ENCODE measurements around the gene LMNB1.

LMNB1 gene

GRCh38 chr5:126857472-126858410 is 80.8 kb downstream of the LMNB1 start:
- no peak for DNase-seq

GRCh38 chr5:126858441-126858840 is 81.5 kb downstream of the LMNB1 start:
- DNase-seq = no peak

GRCh38 chr5:126863402-126863801 is 86.5 kb downstream of the LMNB1 start:
- no peak for DNase-seq

- DNase-seq = no peak
Observed at GRCh38 chr5:126864042-126864688, 87.2 kb downstream of the LMNB1 start.

- no peak for DNase-seq
Observed at GRCh38 chr5:126865299-126865698, 88.4 kb downstream of the LMNB1 start.

GRCh38 chr5:126866851-126867636 is 90.1 kb downstream of the LMNB1 start:
- no peak for DNase-seq

GRCh38 chr5:126868338-126869004 is 91.5 kb downstream of the LMNB1 start:
- DNase-seq = no peak

GRCh38 chr5:126869005-126869451 is 92.1 kb downstream of the LMNB1 start:
- DNase-seq = peak; percentile 41

GRCh38 chr5:126871441-126871840 is 94.5 kb downstream of the LMNB1 start:
- no peak for DNase-seq

GRCh38 chr5:126872561-126873354 is 95.8 kb downstream of the LMNB1 start:
- no peak for DNase-seq

GRCh38 chr5:126875303-126875785 is 98.4 kb downstream of the LMNB1 start:
- DNase-seq = no peak

GRCh38 chr5:126877602-126878001 is 100.7 kb downstream of the LMNB1 start:
- no peak for DNase-seq

- DNase-seq = no peak
Observed at GRCh38 chr5:126878085-126878484, 101.1 kb downstream of the LMNB1 start.

GRCh38 chr5:126878634-126879033 is 101.7 kb downstream of the LMNB1 start:
- no peak for DNase-seq

- DNase-seq = no peak
Observed at GRCh38 chr5:126881821-126882600, 105.1 kb downstream of the LMNB1 start.

GRCh38 chr5:126883564-126884245 is 106.8 kb downstream of the LMNB1 start:
- no peak for DNase-seq

GRCh38 chr5:126884269-126884819 is 107.4 kb downstream of the LMNB1 start:
- no peak for DNase-seq
